Type B pancreatic cell (in vitro differentiated cells): ENCODE data around the gene EVI5. TPM values are rescaled to one million over a fixed set of nuclear protein-coding genes. Genes with fewer than 3 reads are reported as not detected.

Experiments used
- DNase-seq: peaks from one replicate; pipeline ENCODE4 v3.0.0; 2021; ENCODE audit warnings: mixed read lengths; ENCODE audit not compliant: unreplicated experiment; ENCODE audit errors: extremely low spot score
- H3K27ac Mint-ChIP-seq: 2 replicates; pipeline ENCODE4 v1.8.0; 2021; ENCODE audit warnings: mild to moderate bottlenecking, mixed read lengths
- H3K27me3 Mint-ChIP-seq: 2 replicates; pipeline ENCODE4 v1.8.0; 2021; ENCODE audit warnings: mixed read lengths
- H3K36me3 Mint-ChIP-seq: 2 replicates; pipeline ENCODE4 v1.8.0; 2021; ENCODE audit warnings: mixed read lengths
- H3K4me1 Mint-ChIP-seq: one replicate; pipeline ENCODE4 v1.8.0; 2021; ENCODE audit warnings: mixed read lengths; ENCODE audit not compliant: unreplicated experiment
- H3K4me3 Mint-ChIP-seq: 2 replicates; pipeline ENCODE4 v1.8.0; 2021; ENCODE audit warnings: mild to moderate bottlenecking, mixed read lengths
- H3K9me3 Mint-ChIP-seq: 2 replicates; pipeline ENCODE4 v1.8.0; 2021; ENCODE audit warnings: mixed read lengths
- CTCF ChIP-seq: fragments of 200-600 bp; sonication (generic); conservative IDR thresholded peaks from 2 replicates; pipeline ENCODE4 v1.5.0; 2021; ENCODE audit warnings: antibody characterized with exemption, mild to moderate bottlenecking
- total RNA-seq: library from RNA; stranded (reverse); gene quantifications from 2 replicates; pipeline ENCODE4 v1.2.1, GENCODE V29; 2021; ENCODE audit warnings: low replicate concordance

Gene EVI5
- total RNA-seq, 1 donor from 2014 or later, result 29.6 TPM

DNA sequence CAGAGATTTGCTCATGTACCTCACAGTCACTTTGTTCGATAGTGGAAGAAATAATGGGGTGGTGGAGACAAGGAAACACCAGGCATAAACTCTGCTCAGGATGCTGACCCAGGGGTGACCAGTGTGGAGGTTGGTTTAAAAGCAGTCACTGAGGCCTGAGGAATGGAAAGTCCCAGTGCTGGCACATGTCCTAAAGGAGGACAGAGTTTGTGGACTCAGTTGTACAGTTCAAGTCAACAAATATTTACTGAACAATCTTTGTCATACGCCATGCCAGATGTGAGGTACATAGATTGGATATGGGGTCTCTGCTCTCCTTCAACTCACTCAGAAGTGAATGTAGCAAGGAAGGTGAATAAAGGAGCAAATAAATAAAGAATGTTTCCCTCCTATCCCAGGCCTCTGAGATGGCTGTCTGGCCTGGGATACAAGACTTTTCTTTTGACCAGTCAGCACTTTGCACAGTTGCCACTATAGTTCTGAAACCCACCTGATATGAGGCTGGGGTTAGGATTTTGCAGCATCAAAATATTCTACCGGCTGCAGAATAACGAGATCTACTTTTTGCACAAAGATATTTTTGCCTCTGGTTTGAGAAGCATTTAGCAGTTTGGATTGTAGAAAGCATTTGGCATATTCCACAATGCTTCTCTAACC lies 290.3 kb downstream of the EVI5 start:
- no peak for DNase-seq
- no peak overlapping the region for H3K27ac Mint-ChIP-seq
- no peaks in the 10 kb centered on the region for H3K4me1 Mint-ChIP-seq
- no peak overlapping the region for H3K4me3 Mint-ChIP-seq
- no peaks in the 10 kb centered on the region for H3K9me3 Mint-ChIP-seq
- no peaks in the 10 kb centered on the region for H3K36me3 Mint-ChIP-seq
- H3K27me3 Mint-ChIP-seq, result peaks cover 51% of the 10 kb centered on the region
- TF ChIP-seq CTCF, result no peak

DNA sequence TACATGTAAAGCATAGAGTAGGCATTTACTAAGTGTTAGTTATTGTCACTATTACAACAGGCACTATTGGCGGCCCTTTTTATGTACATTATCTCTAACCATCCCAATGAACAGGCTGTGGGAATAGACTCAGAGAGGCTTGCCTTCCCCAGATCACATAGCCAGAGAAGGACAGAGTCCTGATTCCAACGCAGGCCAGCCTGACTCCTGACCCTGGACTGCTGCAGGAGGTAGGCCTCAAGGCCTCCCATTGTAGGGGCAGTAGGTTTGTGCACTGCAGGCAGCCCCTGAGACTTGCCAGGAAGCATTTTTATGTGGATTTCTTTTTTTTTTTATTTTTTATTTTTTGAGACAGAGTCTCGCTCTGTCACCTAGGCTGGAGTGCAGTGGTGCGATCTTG lies 291.8 kb downstream of the EVI5 start:
- no peak overlapping the region for H3K4me3 Mint-ChIP-seq

GRCh38 chr1:92488832-92489231 lies 296.1 kb downstream of the EVI5 start:
- H3K27me3 Mint-ChIP-seq, result peaks cover 84% of the 10 kb centered on the region
- no peaks in the 10 kb centered on the region for H3K9me3 Mint-ChIP-seq
- no peak overlapping the region for H3K4me3 Mint-ChIP-seq

More for the DNA sequence above, 291.8 kb downstream of the EVI5 start:
- H3K27ac Mint-ChIP-seq, result no peak overlapping the region
- no peaks in the 10 kb centered on the region for H3K9me3 Mint-ChIP-seq
- H3K27me3 Mint-ChIP-seq, result peaks cover 61% of the 10 kb centered on the region
- DNase-seq, result no peak
- H3K4me1 Mint-ChIP-seq, result no peaks in the 10 kb centered on the region
- no peak for TF ChIP-seq CTCF
- H3K36me3 Mint-ChIP-seq, result no peaks in the 10 kb centered on the region

GRCh38 chr1:92488416-92488815 lies 296.5 kb downstream of the EVI5 start:
- TF ChIP-seq CTCF, result no peak
- Mint-ChIP-seq H3K4me3 (no peak overlapping the region), H3K4me1 (peaks cover 5% of the 10 kb centered on the region), H3K9me3 (no peaks in the 10 kb centered on the region), H3K36me3 (no peaks in the 10 kb centered on the region), H3K27me3 (peaks cover 88% of the 10 kb centered on the region), H3K27ac (no peak overlapping the region)
- no peak for DNase-seq

More at GRCh38 chr1:92488832-92489231, 296.1 kb downstream of the EVI5 start:
- H3K4me1 Mint-ChIP-seq, result peaks cover 5% of the 10 kb centered on the region
- TF ChIP-seq CTCF, result no peak
- H3K27ac Mint-ChIP-seq, result no peak overlapping the region
- DNase-seq, result no peak
- no peaks in the 10 kb centered on the region for H3K36me3 Mint-ChIP-seq

GRCh38 chr1:92487078-92487605 lies 297.8 kb downstream of the EVI5 start:
- DNase-seq, result no peak
- H3K27ac Mint-ChIP-seq, result no peak overlapping the region
- no peaks in the 10 kb centered on the region for H3K36me3 Mint-ChIP-seq

More at GRCh38 chr1:92487078-92487605, 297.8 kb downstream of the EVI5 start:
- H3K27me3 Mint-ChIP-seq, result peaks cover 90% of the 10 kb centered on the region
- peaks cover 11% of the 10 kb centered on the region for H3K4me1 Mint-ChIP-seq
- H3K9me3 Mint-ChIP-seq, result no peaks in the 10 kb centered on the region
- TF ChIP-seq CTCF, result no peak
- H3K4me3 Mint-ChIP-seq, result peak overlapping the region; percentile 54
